ENCODE measurements around the gene PIF1.

PIF1 gene

GRCh38 chr15:64772964-64773363, 52.5 kb downstream of the PIF1 start:
- peaks cover 18% of the 10 kb centered on the region for H3K4me1 Mint-ChIP-seq
- no peak for DNase-seq
- peaks cover 73% of the 10 kb centered on the region for H3K27me3 Mint-ChIP-seq
- H3K4me3 Mint-ChIP-seq = no peak overlapping the region
- H3K36me3 Mint-ChIP-seq = no peaks in the 10 kb centered on the region
- no peak overlapping the region for H3K27ac Mint-ChIP-seq
- H3K9me3 Mint-ChIP-seq = no peaks in the 10 kb centered on the region
- CTCF ChIA-PET = no interaction called here

GRCh38 chr15:64772488-64772887, 53.0 kb downstream of the PIF1 start:
- H3K27ac Mint-ChIP-seq = no peak overlapping the region

GRCh38 chr15:64770626-64771025, 54.8 kb downstream of the PIF1 start:
- DNase-seq = no peak
- Mint-ChIP-seq H3K27me3 (peaks cover 54% of the 10 kb centered on the region), H3K36me3 (no peaks in the 10 kb centered on the region), H3K27ac (no peak overlapping the region), H3K4me3 (no peak overlapping the region), H3K4me1 (peaks cover 16% of the 10 kb centered on the region), H3K9me3 (no peaks in the 10 kb centered on the region)
- CTCF ChIA-PET = interaction anchor here (0.6 to 0.8 kb wide), 2 partner anchors 43 to 235 kb away, joined by 3 read pairs; no protein-coding TSS in a partner anchor

More at GRCh38 chr15:64772488-64772887, 53.0 kb downstream of the PIF1 start:
- Mint-ChIP-seq H3K4me1 (peaks cover 22% of the 10 kb centered on the region), H3K9me3 (no peaks in the 10 kb centered on the region), H3K36me3 (no peaks in the 10 kb centered on the region), H3K27me3 (peaks cover 72% of the 10 kb centered on the region), H3K4me3 (no peak overlapping the region)
- CTCF ChIA-PET = no interaction called here
- DNase-seq = no peak

GRCh38 chr15:64767203-64767602, 58.2 kb downstream of the PIF1 start:
- H3K36me3 Mint-ChIP-seq = no peaks in the 10 kb centered on the region
- DNase-seq = no peak
- H3K4me3 Mint-ChIP-seq = no peak overlapping the region
- no peak overlapping the region for H3K27ac Mint-ChIP-seq
- H3K9me3 Mint-ChIP-seq = no peaks in the 10 kb centered on the region
- peaks cover 23% of the 10 kb centered on the region for H3K27me3 Mint-ChIP-seq
- peaks cover 10% of the 10 kb centered on the region for H3K4me1 Mint-ChIP-seq
- CTCF ChIA-PET = interaction anchor here (0.6 to 1.2 kb wide), 2 partner anchors 10 to 138 kb away, joined by 3 read pairs; no protein-coding TSS in a partner anchor

- H3K4me1 Mint-ChIP-seq = peaks cover 10% of the 10 kb centered on the region
- no peaks in the 10 kb centered on the region for H3K9me3 Mint-ChIP-seq
Measured at GRCh38 chr15:64766058-64766457, 59.4 kb downstream of the PIF1 start.

More at GRCh38 chr15:64766058-64766457, 59.4 kb downstream of the PIF1 start:
- CTCF ChIA-PET = no interaction called here
- Mint-ChIP-seq H3K27ac (no peak overlapping the region), H3K36me3 (no peaks in the 10 kb centered on the region), H3K4me3 (no peak overlapping the region), H3K27me3 (peaks cover 14% of the 10 kb centered on the region)
- no peak for DNase-seq

All from activated naive CD4-positive, alpha-beta T cell treated with anti-CD3 and anti-CD28 coated beads, Interleukin-2, amount 10 ng/mL, durations not matched to agents 7 days and 5 days (primary cell).